Mesothelial cell of epicardium (in vitro differentiated cells): ENCODE results near the gene C17orf75. TPM values are rescaled to one million over a fixed set of nuclear protein-coding genes. Genes with fewer than 3 reads are reported as not detected.
"Not testable (repeated sequence)": the region's sequence is repeated elsewhere in the genome, so short reads cannot be mapped to it uniquely, and the experiment has no call there.

Source experiments
- DNase-seq, 2 experiments: peaks; one replicate each; pipeline ENCODE4 v3.0.0; 2021; ENCODE audit warnings: low spot score in 2 of 2; ENCODE audit not compliant: unreplicated experiment in 2 of 2
- H3K27ac Mint-ChIP-seq: 2 replicates; pipeline ENCODE4 v1.8.0; 2021; ENCODE audit warnings: mixed read lengths
- H3K27me3 Mint-ChIP-seq: 2 replicates; pipeline ENCODE4 v1.8.0; 2021; ENCODE audit warnings: low read depth, mixed read lengths
- H3K36me3 Mint-ChIP-seq: 2 replicates; pipeline ENCODE4 v1.8.0; 2021; ENCODE audit warnings: mixed read lengths
- H3K4me1 Mint-ChIP-seq: 2 replicates; pipeline ENCODE4 v1.8.0; 2021; ENCODE audit warnings: mixed read lengths
- H3K4me3 Mint-ChIP-seq: 2 replicates; pipeline ENCODE4 v1.8.0; 2021; ENCODE audit warnings: mild to moderate bottlenecking, moderate library complexity, mixed read lengths
- H3K9me3 Mint-ChIP-seq: 2 replicates; pipeline ENCODE4 v1.8.0; 2021; ENCODE audit warnings: mixed read lengths
- CTCF ChIP-seq: fragments of 200-600 bp; sonication (generic); IDR thresholded peaks from one replicate; pipeline ENCODE4 v1.5.0; 2021; ENCODE audit warnings: antibody characterized with exemption; ENCODE audit not compliant: unreplicated experiment
- total RNA-seq: library from RNA; stranded (reverse); gene quantifications from 3 replicates; pipeline ENCODE4 v1.2.1, GENCODE V29; 2021

C17orf75 gene
- total RNA-seq, 1 donor from 2014 or later = 34.3 TPM

- peaks cover 13% of the 10 kb centered on the region for H3K27me3 Mint-ChIP-seq
- peak; percentile 82 for TF ChIP-seq CTCF
- no peak overlapping the region for H3K27ac Mint-ChIP-seq
- DNase-seq = peak; percentile 42 to 81
- H3K4me1 Mint-ChIP-seq = peaks cover 2% of the 10 kb centered on the region
- H3K36me3 Mint-ChIP-seq = no peaks in the 10 kb centered on the region
- no peaks in the 10 kb centered on the region for H3K9me3 Mint-ChIP-seq
- H3K4me3 Mint-ChIP-seq = no peak overlapping the region
Observed at GRCh38 chr17:32319548-32319905, 22.4 kb downstream of the C17orf75 start.

GRCh38 chr17:32318071-32318470 is 23.9 kb downstream of the C17orf75 start:
- H3K4me3 Mint-ChIP-seq = no peak overlapping the region
- peaks cover 15% of the 10 kb centered on the region for H3K27me3 Mint-ChIP-seq
- H3K27ac Mint-ChIP-seq = no peak overlapping the region
- no peaks in the 10 kb centered on the region for H3K4me1 Mint-ChIP-seq
- no peak for DNase-seq
- H3K36me3 Mint-ChIP-seq = no peaks in the 10 kb centered on the region
- no peaks in the 10 kb centered on the region for H3K9me3 Mint-ChIP-seq
- TF ChIP-seq CTCF = no peak

- Mint-ChIP-seq H3K4me1 (no peaks in the 10 kb centered on the region), H3K27ac (no peak overlapping the region), H3K4me3 (no peak overlapping the region)
Observed at GRCh38 chr17:32317353-32317752, 24.6 kb downstream of the C17orf75 start.

GRCh38 chr17:32316653-32317052 is 25.3 kb downstream of the C17orf75 start:
- not testable (repeated sequence) for H3K27ac Mint-ChIP-seq, H3K36me3 Mint-ChIP-seq, H3K4me3 Mint-ChIP-seq, DNase-seq, H3K4me1 Mint-ChIP-seq, H3K9me3 Mint-ChIP-seq
- peaks cover 18% of the 10 kb centered on the region for H3K27me3 Mint-ChIP-seq

More at GRCh38 chr17:32317353-32317752, 24.6 kb downstream of the C17orf75 start:
- DNase-seq = no peak
- H3K36me3 Mint-ChIP-seq = no peaks in the 10 kb centered on the region
- no peaks in the 10 kb centered on the region for H3K9me3 Mint-ChIP-seq
- no peak for TF ChIP-seq CTCF
- peaks cover 15% of the 10 kb centered on the region for H3K27me3 Mint-ChIP-seq

GRCh38 chr17:32315171-32315570 is 26.8 kb downstream of the C17orf75 start:
- H3K27me3 Mint-ChIP-seq = peaks cover 21% of the 10 kb centered on the region
- DNase-seq = no peak
- H3K27ac Mint-ChIP-seq = no peak overlapping the region
- no peaks in the 10 kb centered on the region for H3K9me3 Mint-ChIP-seq
- H3K4me3 Mint-ChIP-seq = no peak overlapping the region
- TF ChIP-seq CTCF = no peak
- no peaks in the 10 kb centered on the region for H3K36me3 Mint-ChIP-seq
- peaks cover 6% of the 10 kb centered on the region for H3K4me1 Mint-ChIP-seq

- DNase-seq = no peak
- Mint-ChIP-seq H3K4me1 (peaks cover 6% of the 10 kb centered on the region), H3K27ac (no peak overlapping the region), H3K36me3 (no peaks in the 10 kb centered on the region), H3K4me3 (no peak overlapping the region), H3K27me3 (peaks cover 23% of the 10 kb centered on the region), H3K9me3 (no peaks in the 10 kb centered on the region)
- no peak for TF ChIP-seq CTCF
Observed at GRCh38 chr17:32314636-32315035, 27.3 kb downstream of the C17orf75 start.
